Neuronal stem cell (in vitro differentiated cells): ENCODE results near the gene NOM1.

Source experiments
- DNase-seq: peaks from one replicate; pipeline ENCODE4 v3.0.0-alpha.2; 2013; ENCODE audit warnings: low spot score
- H2AFZ ChIP-seq: one replicate; pipeline ENCODE4 v1.6.1; 2013; ENCODE audit warnings: mild to moderate bottlenecking, low read length, inconsistent platforms
- H2AK5ac ChIP-seq: 2 replicates; pipeline ENCODE4 v1.6.1; 2013; ENCODE audit warnings: low read depth, mild to moderate bottlenecking, inconsistent platforms, low read length, moderate library complexity, mixed read lengths
- H2BK120ac ChIP-seq: 2 replicates; pipeline ENCODE4 v1.6.1; 2013; ENCODE audit warnings: low read depth, mild to moderate bottlenecking, inconsistent platforms, low read length, moderate library complexity, mixed read lengths
- H2BK12ac ChIP-seq: one replicate; pipeline ENCODE4 v1.6.1; 2013; ENCODE audit warnings: low read length, inconsistent platforms
- H2BK15ac ChIP-seq: 2 replicates; pipeline ENCODE4 v1.6.1; 2013; ENCODE audit warnings: mild to moderate bottlenecking, low read length, inconsistent platforms, mixed read lengths
- H2BK5ac ChIP-seq: one replicate; pipeline ENCODE4 v1.6.1; 2013; ENCODE audit warnings: inconsistent platforms, mild to moderate bottlenecking, low read length, moderate library complexity
- H3K14ac ChIP-seq: one replicate; pipeline ENCODE4 v1.6.1; 2013; ENCODE audit warnings: low read length, inconsistent platforms
- H3K18ac ChIP-seq: 2 replicates; pipeline ENCODE4 v1.6.1; 2013; ENCODE audit warnings: low read length, inconsistent platforms
- H3K23ac ChIP-seq: 2 replicates; pipeline ENCODE4 v1.6.1; 2013; ENCODE audit warnings: low read depth, mild to moderate bottlenecking, mixed read lengths, low read length, inconsistent platforms; ENCODE audit not compliant: poor library complexity
- H3K27ac ChIP-seq: replicated peaks from 3 replicates; pipeline ENCODE4 v1.5.1; 2013; ENCODE audit warnings: low read length, inconsistent platforms
- H3K27me3 ChIP-seq, 3 experiments: 2 replicates each; pipeline ENCODE4 v1.6.1; 2013; ENCODE audit warnings: low read length in 3 of 3, mild to moderate bottlenecking in 2 of 3, inconsistent platforms in 1 of 3, low read depth in 1 of 3, mixed read lengths in 1 of 3, moderate library complexity in 1 of 3; ENCODE audit not compliant: control insufficient read depth in 3 of 3, insufficient read depth in 3 of 3
- H3K36me3 ChIP-seq, 2 donors: replicated peaks in 1 of 2; 2 replicates each; pipeline ENCODE4 v1.6.1; 2013; ENCODE audit warnings: low read length in 2 of 2; ENCODE audit not compliant: control insufficient read depth in 2 of 2, insufficient read depth in 2 of 2
- H3K4ac ChIP-seq: 2 replicates; pipeline ENCODE4 v1.6.1; 2013; ENCODE audit warnings: inconsistent platforms, mild to moderate bottlenecking, low read length, moderate library complexity
- H3K4me1 ChIP-seq, 2 donors: 1 replicate in 1 of 2; 2 replicates in 1 of 2; pipeline ENCODE4 v1.6.1; 2013; ENCODE audit warnings: low read length in 2 of 2, low read depth in 1 of 2; ENCODE audit not compliant: control insufficient read depth in 2 of 2, insufficient read depth in 1 of 2
- H3K4me2 ChIP-seq: one replicate; pipeline ENCODE4 v1.6.1; 2013; ENCODE audit warnings: mild to moderate bottlenecking, low read length, inconsistent platforms; ENCODE audit not compliant: insufficient read depth, poor library complexity, severe bottlenecking
- H3K4me3 ChIP-seq, 2 donors: 2 replicates each; pipeline ENCODE4 v1.5.1; 2013; ENCODE audit warnings: low read length in 2 of 2, mild to moderate bottlenecking in 2 of 2, inconsistent platforms in 1 of 2, moderate library complexity in 1 of 2
- H3K79me1 ChIP-seq: one replicate; pipeline ENCODE4 v1.6.1; 2013; ENCODE audit warnings: low read depth, mild to moderate bottlenecking, inconsistent platforms, low read length, moderate library complexity
- H3K9ac ChIP-seq: one replicate; pipeline ENCODE4 v1.6.1; 2013; ENCODE audit warnings: mild to moderate bottlenecking, low read depth, low read length, inconsistent platforms; ENCODE audit not compliant: poor library complexity
- H3K9me3 ChIP-seq, 2 donors: replicated peaks in 1 of 2; 2 replicates each; pipeline versions ENCODE3 to v1.6.1; 2013; ENCODE audit warnings: low read length in 2 of 2, mild to moderate bottlenecking in 2 of 2, inconsistent platforms in 1 of 2, low read depth in 1 of 2, mixed read lengths in 1 of 2, moderate library complexity in 1 of 2; ENCODE audit not compliant: control insufficient read depth in 2 of 2, insufficient read depth in 1 of 2
- H4K8ac ChIP-seq: one replicate; pipeline ENCODE4 v1.6.1; 2013; ENCODE audit warnings: low read depth, mild to moderate bottlenecking, inconsistent platforms, low read length, moderate library complexity
- H4K91ac ChIP-seq: one replicate; pipeline ENCODE4 v1.6.1; 2013; ENCODE audit warnings: low read length, low read depth, mild to moderate bottlenecking, inconsistent platforms; ENCODE audit not compliant: poor library complexity
- WGBS, 2 donors: extraction: QIAGEN DNeasy Blood & Tissue Kit; methylation state at CpG; one replicate each; pipeline ENCODE4 v1.1.7; 2013; ENCODE audit warnings: missing lambda C conversion rate in 2 of 2, mixed read lengths in 1 of 2; ENCODE audit not compliant: insufficient read length in 2 of 2, insufficient replicate concordance in 1 of 2; ENCODE audit errors: extremely low coverage in 2 of 2; 5-methylcytosine and 5-hydroxymethylcytosine counted together

The NOM1 gene

GRCh38 chr7:156984174-156984891 is 34.8 kb downstream of the NOM1 start:
- Histone ChIP-seq H3K79me1 (peaks cover 2% of the 10 kb centered on the region), H3K14ac (no peak overlapping the region), H4K8ac (no peak overlapping the region), H2BK120ac (no peak overlapping the region), H3K23ac (no peak overlapping the region), H2AFZ (no peak overlapping the region), H3K4ac (no peak overlapping the region), H3K4me3 (no peak overlapping the region), H2BK5ac (no peak overlapping the region), H2AK5ac (no peak overlapping the region), H3K18ac (no peak overlapping the region), H2BK12ac (no peak overlapping the region), H3K4me1 (no peaks in the 10 kb centered on the region), H3K36me3 (no peaks in the 10 kb centered on the region), H3K9ac (no peak overlapping the region), H4K91ac (no peak overlapping the region), H3K27me3 (no peaks in the 10 kb centered on the region), H2BK15ac (no peak overlapping the region), H3K4me2 (no peak overlapping the region), H3K9me3 (peaks cover 3 to 6% of the 10 kb centered on the region in 2 donors), H3K27ac (no peak overlapping the region)
- DNase-seq, result no peak
- no CpG with 5 or more reads among the region's 14 CpGs for WGBS, 2 donors

GRCh38 chr7:156985101-156985992 is 35.8 kb downstream of the NOM1 start:
- H2BK120ac ChIP-seq, result no peak overlapping the region
- H3K23ac ChIP-seq, result peak overlapping the region; percentile 89
- H3K4me2 ChIP-seq, result no peak overlapping the region
- H3K4ac ChIP-seq, result peak overlapping the region; percentile 66
- H3K4me3 ChIP-seq, result peak overlapping the region in 1 of 2 donors; percentile 50
- no peak for DNase-seq
- H3K9me3 ChIP-seq, result peaks cover 0 to 3% of the 10 kb centered on the region in 2 donors
- peak overlapping the region; percentile 92 for H2AK5ac ChIP-seq
- peak overlapping the region; percentile 60 for H3K9ac ChIP-seq
- H2AFZ ChIP-seq, result no peak overlapping the region
- peaks cover 2% of the 10 kb centered on the region for H3K79me1 ChIP-seq
- no peak overlapping the region for H4K91ac ChIP-seq
- peak overlapping the region; percentile 22 for H2BK5ac ChIP-seq
- H2BK15ac ChIP-seq, result no peak overlapping the region
- H3K18ac ChIP-seq, result peak overlapping the region; percentile 80
- peak overlapping the region; percentile 58 for H2BK12ac ChIP-seq
- WGBS, 2 donors, result no CpG with 5 or more reads among the region's 29 CpGs
- H3K4me1 ChIP-seq, result no peaks in the 10 kb centered on the region
- no peaks in the 10 kb centered on the region for H3K36me3 ChIP-seq
- no peak overlapping the region for H3K14ac ChIP-seq
- peaks cover 0 to 3% (median 0%) of the 10 kb centered on the region in 3 experiments for H3K27me3 ChIP-seq
- H3K27ac ChIP-seq, result no peak overlapping the region
- no peak overlapping the region for H4K8ac ChIP-seq

- H4K8ac ChIP-seq, result no peak overlapping the region
- no peak overlapping the region for H3K27ac ChIP-seq
- H3K9ac ChIP-seq, result no peak overlapping the region
- no peak overlapping the region for H3K23ac ChIP-seq
- no peak overlapping the region for H2BK12ac ChIP-seq
- no peak overlapping the region for H2BK120ac ChIP-seq
- no peak overlapping the region for H2BK5ac ChIP-seq
- H3K27me3 ChIP-seq, result peaks cover 0 to 10% (median 0%) of the 10 kb centered on the region in 3 experiments
- H3K4me2 ChIP-seq, result no peak overlapping the region
- no peaks in the 10 kb centered on the region for H3K4me1 ChIP-seq
- no peak overlapping the region for H2BK15ac ChIP-seq
- no peak overlapping the region for H2AFZ ChIP-seq
- no CpG with 5 or more reads among the region's 8 CpGs for WGBS, 2 donors
- H3K79me1 ChIP-seq, result peaks cover 2% of the 10 kb centered on the region
- no peaks in the 10 kb centered on the region for H3K9me3 ChIP-seq
- H3K14ac ChIP-seq, result no peak overlapping the region
- no peaks in the 10 kb centered on the region for H3K36me3 ChIP-seq
- H3K18ac ChIP-seq, result no peak overlapping the region
- DNase-seq, result no peak
- H2AK5ac ChIP-seq, result no peak overlapping the region
- H3K4me3 ChIP-seq, result no peak overlapping the region
- no peak overlapping the region for H4K91ac ChIP-seq
- no peak overlapping the region for H3K4ac ChIP-seq
Observed at GRCh38 chr7:156986378-156986777, 36.9 kb downstream of the NOM1 start.
